Measurements from ENCODE around the gene C8A.

Gene C8A

DNA sequence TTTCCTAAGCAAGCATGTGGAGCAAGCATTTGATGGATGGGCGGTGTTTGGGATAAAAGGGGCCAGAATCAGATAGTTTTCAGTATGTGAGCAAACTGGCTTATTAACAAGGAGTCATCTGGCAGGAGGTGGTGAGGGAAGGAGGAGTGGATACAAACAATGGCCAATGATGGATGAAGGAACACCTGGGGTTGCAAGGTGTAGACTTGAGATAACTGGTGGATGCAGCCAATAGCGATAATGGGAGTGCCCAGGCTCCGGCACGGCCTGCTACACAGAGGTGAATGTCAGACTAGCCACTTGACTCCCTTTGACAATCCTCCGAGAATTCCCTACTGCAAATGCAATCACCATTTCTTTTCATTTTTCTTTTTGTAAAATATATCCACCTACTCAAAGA, 69.5 kb downstream of the C8A start:
- no peak for DNase-seq

- no peak for DNase-seq
These were observed 70.6 kb downstream of the C8A start for GRCh38 chr1:56925193-56925592.

GRCh38 chr1:56927171-56927570, 72.6 kb downstream of the C8A start:
- no peak for DNase-seq

DNA sequence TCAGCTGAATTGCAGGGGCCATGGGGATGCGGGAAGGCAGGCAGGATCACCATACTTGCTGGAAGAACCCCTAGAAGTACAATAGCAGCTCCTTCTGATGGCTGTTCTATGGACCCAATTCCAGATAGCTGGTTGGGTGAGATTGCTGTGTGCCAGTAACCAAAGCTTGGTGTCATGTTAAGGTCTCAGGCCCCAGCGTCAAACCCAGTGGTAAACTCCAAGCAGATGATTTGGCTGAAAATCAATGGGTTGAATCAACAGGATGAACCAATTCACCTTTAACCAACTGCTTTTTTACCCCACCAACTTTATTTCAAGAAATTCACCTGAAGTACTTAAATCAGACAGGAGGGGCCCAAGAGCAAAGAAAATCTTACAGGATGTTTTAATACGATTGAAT, 73.4 kb downstream of the C8A start:
- no peak for DNase-seq

- DNase-seq: no peak
These were observed 74.9 kb downstream of the C8A start for GRCh38 chr1:56929492-56929891.

GRCh38 chr1:56931211-56931610, 76.6 kb downstream of the C8A start:
- no peak for DNase-seq

GRCh38 chr1:56931686-56932085, 77.1 kb downstream of the C8A start:
- no peak for DNase-seq

GRCh38 chr1:56933161-56933560, 78.6 kb downstream of the C8A start:
- DNase-seq: no peak

DNA sequence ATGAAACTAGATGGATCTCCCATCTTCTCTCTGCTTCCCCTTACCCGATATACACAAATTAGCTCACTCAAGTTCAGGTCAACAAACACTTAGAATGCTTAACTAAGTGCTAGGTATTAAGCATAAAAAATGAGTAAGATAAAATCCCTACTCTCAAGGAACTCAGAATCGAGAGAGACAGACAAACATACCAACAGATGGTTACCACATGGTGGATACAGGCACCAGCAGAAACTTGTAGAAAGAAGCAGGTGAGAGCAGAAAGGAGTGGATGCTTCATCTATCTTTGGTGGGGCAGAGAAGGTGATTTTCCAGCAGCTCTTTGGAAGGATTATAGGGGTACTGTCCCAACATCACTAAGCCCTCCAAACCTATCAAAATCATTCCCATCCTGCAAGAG, 79.0 kb downstream of the C8A start:
- DNase-seq: no peak

DNA sequence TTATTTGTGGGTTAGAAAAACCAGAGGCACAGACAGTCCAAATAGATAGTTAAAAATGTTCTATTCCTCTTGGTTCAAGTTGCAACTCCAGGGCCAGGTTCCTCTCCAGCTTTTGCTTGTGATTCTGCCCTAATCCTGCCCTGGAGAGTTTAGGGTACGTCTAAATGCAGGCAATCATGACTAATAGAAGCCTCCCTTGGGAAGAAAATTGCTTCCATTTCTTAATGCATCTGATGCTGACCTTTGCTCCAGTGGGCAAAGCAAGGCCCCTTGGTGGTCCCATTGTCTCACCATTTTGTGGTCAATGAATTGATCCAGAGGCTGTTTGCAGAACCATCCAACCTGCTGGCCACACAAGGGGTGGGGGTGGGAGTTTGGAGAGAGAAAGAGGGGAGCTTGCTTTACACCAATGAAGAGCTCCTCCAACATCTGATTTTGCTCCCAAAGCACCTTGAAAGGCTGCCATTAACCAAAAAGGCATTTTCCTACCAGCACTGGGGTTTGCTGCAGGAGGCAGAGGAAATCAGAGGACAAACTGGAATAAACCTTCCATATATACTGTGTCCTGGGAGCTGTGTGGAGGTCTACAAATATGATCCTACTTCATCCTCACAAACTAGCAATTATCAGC, 79.9 kb downstream of the C8A start:
- DNase-seq: no peak

GRCh38 chr1:56938646-56939045, 84.0 kb downstream of the C8A start:
- peak in 1 of 56 donors; percentile 1 for DNase-seq

- no peak for DNase-seq
These were observed 84.6 kb downstream of the C8A start for GRCh38 chr1:56939209-56939608.

- no peak for DNase-seq
These were observed 85.4 kb downstream of the C8A start for GRCh38 chr1:56940039-56940438.

- no peak for DNase-seq
These were observed 93.9 kb downstream of the C8A start for GRCh38 chr1:56948403-56949023.

DNA sequence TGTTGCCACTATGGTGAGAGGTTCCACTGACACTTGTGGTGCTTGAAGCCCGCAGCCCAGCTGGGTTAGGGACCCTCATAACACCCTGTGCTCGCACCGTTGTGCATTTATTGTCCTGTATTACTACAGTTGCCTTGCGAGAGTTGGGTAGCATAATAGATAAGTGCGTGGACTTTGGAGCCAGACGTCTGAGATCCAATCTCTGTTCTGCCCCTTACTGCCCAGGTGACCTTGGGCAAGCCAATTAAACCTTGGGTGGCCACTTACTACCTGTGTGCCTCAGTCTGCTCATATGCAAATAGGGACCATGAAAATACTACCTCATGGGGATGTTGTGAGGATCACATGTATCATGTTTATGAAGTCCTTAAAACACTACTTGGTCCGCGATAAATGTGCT, 97.9 kb downstream of the C8A start:
- DNase-seq: no peak

- no peak for DNase-seq
These were observed 98.8 kb downstream of the C8A start for GRCh38 chr1:56953386-56953785.

DNA sequence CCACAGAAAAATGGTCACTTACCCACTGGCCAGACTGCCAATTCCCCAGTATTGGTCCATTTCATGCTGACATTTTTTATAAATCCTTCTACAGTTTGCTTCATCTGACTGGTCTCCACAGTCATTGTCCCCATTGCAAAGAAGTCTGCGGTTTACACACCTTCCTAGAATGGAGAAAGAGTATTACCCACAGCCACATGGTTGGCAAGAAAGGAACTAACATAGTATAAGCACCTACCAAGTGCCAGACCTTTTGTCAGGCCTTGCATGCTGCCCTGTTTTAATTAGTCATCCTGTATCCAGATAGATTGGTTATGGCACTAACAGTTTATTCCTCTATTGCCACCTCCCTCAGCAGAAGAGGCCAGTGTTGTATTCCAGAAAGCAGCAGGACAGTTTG, 100.1 kb downstream of the C8A start:
- no peak for DNase-seq

GRCh38 chr1:56957931-56958330, 103.3 kb downstream of the C8A start:
- DNase-seq: no peak

DNA sequence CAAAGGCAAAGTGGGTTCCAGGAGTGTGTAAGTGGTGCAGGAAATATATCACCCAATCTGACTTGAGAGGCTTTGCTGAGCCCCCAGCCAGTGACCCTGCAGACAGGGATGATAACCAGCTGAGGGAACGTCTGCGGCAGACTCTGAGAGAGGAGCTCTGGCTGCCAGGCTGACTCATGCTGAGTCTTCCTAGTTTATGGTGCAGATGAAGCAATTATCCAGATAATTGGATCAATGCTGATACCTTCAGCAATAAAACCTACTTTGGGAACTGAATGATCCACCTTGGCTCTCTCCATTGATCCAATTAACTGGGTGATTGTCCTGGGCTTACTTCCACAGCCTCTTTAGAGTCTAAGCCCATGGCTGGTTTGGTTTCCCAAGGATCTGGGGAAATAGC, 103.9 kb downstream of the C8A start:
- no peak for DNase-seq

GRCh38 chr1:56961426-56961825, 106.8 kb downstream of the C8A start:
- no peak for DNase-seq

DNA sequence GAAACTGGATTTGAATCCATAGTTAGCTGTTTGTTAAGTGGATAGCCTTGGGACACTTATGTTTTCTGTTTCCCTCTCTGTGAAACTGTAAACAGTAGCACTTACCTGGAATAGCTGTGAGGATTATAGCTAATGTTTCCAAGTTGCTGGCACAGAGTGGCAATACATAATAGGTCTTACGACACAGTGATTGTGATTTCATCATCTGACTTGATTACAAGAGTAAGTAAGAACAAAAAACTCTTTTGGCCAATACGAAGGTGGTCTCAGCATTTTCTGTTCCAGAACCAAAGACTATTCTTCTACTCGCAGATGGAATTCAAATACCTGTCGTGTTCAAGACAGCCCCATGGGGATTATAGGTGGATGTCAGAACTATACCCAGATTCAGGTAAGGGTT, 109.1 kb downstream of the C8A start:
- DNase-seq: no peak

- no peak for DNase-seq
These were observed 109.9 kb downstream of the C8A start for GRCh38 chr1:56964349-56965017.

- no peak for DNase-seq
These were observed 110.6 kb downstream of the C8A start for GRCh38 chr1:56965191-56965590.
